Measurements from ENCODE around the gene HMOX1.

DNA sequence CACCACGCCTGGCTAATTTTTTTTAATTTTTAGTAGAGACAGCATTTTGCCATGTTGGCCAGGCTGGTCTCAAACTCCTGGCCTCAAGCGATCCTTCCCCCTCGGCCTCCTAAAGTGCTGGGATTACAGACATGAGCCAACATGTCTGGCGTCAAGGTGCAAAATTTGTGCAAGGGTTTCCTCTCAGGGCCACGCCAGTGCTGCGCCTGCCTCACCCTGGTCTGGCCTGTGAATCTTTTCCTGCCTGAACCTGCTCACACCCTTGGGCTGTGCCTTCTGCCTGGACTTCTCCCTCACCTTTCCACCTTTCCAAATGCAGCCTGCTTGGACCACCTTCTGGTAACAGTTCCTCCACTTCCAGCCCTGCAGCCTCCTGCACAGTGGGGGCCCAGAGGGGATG lies 62.4 kb downstream of the HMOX1 start:
- TF ChIP-seq, protein P1, sequence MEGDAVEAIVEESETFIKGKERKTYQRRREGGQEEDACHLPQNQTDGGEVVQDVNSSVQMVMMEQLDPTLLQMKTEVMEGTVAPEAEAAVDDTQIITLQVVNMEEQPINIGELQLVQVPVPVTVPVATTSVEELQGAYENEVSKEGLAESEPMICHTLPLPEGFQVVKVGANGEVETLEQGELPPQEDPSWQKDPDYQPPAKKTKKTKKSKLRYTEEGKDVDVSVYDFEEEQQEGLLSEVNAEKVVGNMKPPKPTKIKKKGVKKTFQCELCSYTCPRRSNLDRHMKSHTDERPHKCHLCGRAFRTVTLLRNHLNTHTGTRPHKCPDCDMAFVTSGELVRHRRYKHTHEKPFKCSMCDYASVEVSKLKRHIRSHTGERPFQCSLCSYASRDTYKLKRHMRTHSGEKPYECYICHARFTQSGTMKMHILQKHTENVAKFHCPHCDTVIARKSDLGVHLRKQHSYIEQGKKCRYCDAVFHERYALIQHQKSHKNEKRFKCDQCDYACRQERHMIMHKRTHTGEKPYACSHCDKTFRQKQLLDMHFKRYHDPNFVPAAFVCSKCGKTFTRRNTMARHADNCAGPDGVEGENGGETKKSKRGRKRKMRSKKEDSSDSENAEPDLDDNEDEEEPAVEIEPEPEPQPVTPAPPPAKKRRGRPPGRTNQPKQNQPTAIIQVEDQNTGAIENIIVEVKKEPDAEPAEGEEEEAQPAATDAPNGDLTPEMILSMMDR (IDR thresholded peaks at IDR 0.05) = no peak
- no peak for TF ChIP-seq POLR2A (IDR thresholded peaks at IDR 0.05)

All from upper lobe of left lung (tissue), 4 donors.